ENCODE results near the gene ZEB1.

DNA sequence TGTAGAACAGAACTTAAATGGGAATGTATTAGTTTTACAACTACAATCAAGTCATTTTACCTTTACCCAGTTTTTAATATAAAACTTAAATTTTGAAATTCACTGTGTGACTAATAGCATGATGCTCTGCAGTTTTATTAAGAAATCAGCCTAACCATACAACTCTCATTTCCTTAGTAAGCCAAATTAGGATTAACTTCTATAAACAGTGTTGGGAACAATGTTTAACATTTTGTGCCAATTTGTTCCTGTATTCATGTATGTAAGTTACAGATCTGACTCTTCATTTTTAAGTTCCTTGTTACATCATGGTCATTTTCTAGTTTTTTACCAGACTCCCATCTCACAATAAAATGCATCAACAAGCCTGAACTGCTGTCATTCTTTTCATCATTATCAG, 209.8 kb downstream of the ZEB1 start:
- no peak for TF ChIP-seq EP300 (IDR thresholded peaks at IDR 0.05)
- no peak for TF ChIP-seq POLR2A (IDR thresholded peaks at IDR 0.05)

Data from ovary (tissue), 1 donor.